BJ (cell line): ENCODE data around the gene TULP1. TPM values are rescaled to one million over a fixed set of nuclear protein-coding genes. Genes with fewer than 3 reads are reported as not detected.

ENCODE experiments used
- CTCF ChIA-PET: fragments of 350-600 bp; formaldehyde crosslinking; extraction: SDS; loops from one replicate; lab custom pipeline; 2021; ENCODE audit warnings: antibody characterized with exemption, inconsistent platforms; lab: Yijun Ruan, JAX
- POLR2A ChIA-PET: fragments of 300-600 bp; sonication (Branson Sonifier 250); formaldehyde crosslinking; extraction: SDS; loops from one replicate; lab custom pipeline; 2021; ENCODE audit warnings: antibody characterized with exemption; lab: Charles Lee
- DNase-seq: peaks from one replicate; pipeline ENCODE4 v3.0.0-alpha.2; 2011; ENCODE audit warnings: low read depth
- H3K27me3 ChIP-seq: 2 replicates; pipeline ENCODE4 v1.6.0; 2011; ENCODE audit warnings: low read length; ENCODE audit not compliant: control insufficient read depth, insufficient read depth
- H3K36me3 ChIP-seq: 2 replicates; pipeline ENCODE4 v1.5.1; 2011; ENCODE audit warnings: low read length; ENCODE audit not compliant: control insufficient read depth, insufficient read depth
- H3K4me3 ChIP-seq: 2 replicates; pipeline ENCODE4 v1.5.1; 2011; ENCODE audit warnings: low read depth, mild to moderate bottlenecking, control low read depth, low read length
- CTCF ChIP-seq: IDR thresholded peaks from 2 replicates; pipeline ENCODE4 v1.5.1; 2011; ENCODE audit warnings: low read depth, mild to moderate bottlenecking, control low read depth, inconsistent platforms, low read length, moderate library complexity; ENCODE audit not compliant: insufficient read depth
- polyA plus RNA-seq: library from polyadenylated mRNA; depleted of rRNA; stranded (reverse); fragments of >200 nt; gene quantifications from 2 replicates; pipeline ENCODE4 v1.2.3, GENCODE V29; 2011

TULP1 gene
- polyA plus RNA-seq, 1 experiment = not detected

GRCh38 chr6:35554811-35555210 lies 42.1 kb upstream of the TULP1 start:
- no peak for DNase-seq
- Histone ChIP-seq H3K4me3 (no peak overlapping the region), H3K36me3 (no peaks in the 10 kb centered on the region), H3K27me3 (peaks cover 2% of the 10 kb centered on the region)
- CTCF ChIA-PET = interaction anchor here (4.5 kb wide), 1 partner anchor 31 kb away, joined by 21 read pairs; no protein-coding TSS in a partner anchor
- POLR2A ChIA-PET = no interaction called here
- TF ChIP-seq CTCF = no peak

GRCh38 chr6:35553315-35553714 lies 40.6 kb upstream of the TULP1 start:
- no peak for TF ChIP-seq CTCF

GRCh38 chr6:35552285-35552917 lies 39.7 kb upstream of the TULP1 start:
- Histone ChIP-seq H3K27me3 (peaks cover 2% of the 10 kb centered on the region), H3K36me3 (no peaks in the 10 kb centered on the region), H3K4me3 (no peak overlapping the region)
- ChIA-PET POLR2A (no interaction called here), CTCF (interaction anchor here (0.7 to 4.5 kb wide), 11 partner anchors 10 to 208 kb away, joined by 3 to 21 read pairs (median 4); partner anchors contain the start of genes ARMC12 and TEAD3)
- no peak for DNase-seq
- peak; percentile 89 for TF ChIP-seq CTCF

More at GRCh38 chr6:35553315-35553714, 40.6 kb upstream of the TULP1 start:
- ChIA-PET POLR2A (no interaction called here), CTCF (interaction anchor here (1.4 to 4.5 kb wide), 4 partner anchors 10 to 30 kb away, joined by 4 to 21 read pairs (median 4); no protein-coding TSS in a partner anchor)
- no peaks in the 10 kb centered on the region for H3K36me3 ChIP-seq
- DNase-seq = no peak
- no peak overlapping the region for H3K4me3 ChIP-seq
- peaks cover 2% of the 10 kb centered on the region for H3K27me3 ChIP-seq

GRCh38 chr6:35550437-35550836 lies 37.7 kb upstream of the TULP1 start:
- TF ChIP-seq CTCF = no peak
- DNase-seq = no peak
- CTCF ChIA-PET = interaction anchor here (1.3 to 3.6 kb wide), 2 partner anchors 14 to 187 kb away, joined by 5 to 12 read pairs; partner anchors contain the start of gene ARMC12
- no peaks in the 10 kb centered on the region for H3K36me3 ChIP-seq
- POLR2A ChIA-PET = no interaction called here
- no peak overlapping the region for H3K4me3 ChIP-seq
- H3K27me3 ChIP-seq = peaks cover 4% of the 10 kb centered on the region

GRCh38 chr6:35547676-35548075 lies 35.0 kb upstream of the TULP1 start:
- H3K4me3 ChIP-seq = no peak overlapping the region
- no peaks in the 10 kb centered on the region for H3K36me3 ChIP-seq
- TF ChIP-seq CTCF = no peak
- no peak for DNase-seq
- 0 out of 2 replicates have a peak, but pooled peaks cover 2% of the 10 kb centered on the region for H3K27me3 ChIP-seq
- POLR2A ChIA-PET = no interaction called here
- CTCF ChIA-PET = interaction anchor here (0.6 to 1.5 kb wide), 4 partner anchors 11 to 190 kb away, joined by 3 to 4 read pairs (median 3); no protein-coding TSS in a partner anchor
